ENCODE measurements around the gene CALCOCO1.
"Not testable (repeated sequence)": the region's sequence is repeated elsewhere in the genome, so short reads cannot be mapped to it uniquely, and the experiment has no call there.

The CALCOCO1 gene

DNA sequence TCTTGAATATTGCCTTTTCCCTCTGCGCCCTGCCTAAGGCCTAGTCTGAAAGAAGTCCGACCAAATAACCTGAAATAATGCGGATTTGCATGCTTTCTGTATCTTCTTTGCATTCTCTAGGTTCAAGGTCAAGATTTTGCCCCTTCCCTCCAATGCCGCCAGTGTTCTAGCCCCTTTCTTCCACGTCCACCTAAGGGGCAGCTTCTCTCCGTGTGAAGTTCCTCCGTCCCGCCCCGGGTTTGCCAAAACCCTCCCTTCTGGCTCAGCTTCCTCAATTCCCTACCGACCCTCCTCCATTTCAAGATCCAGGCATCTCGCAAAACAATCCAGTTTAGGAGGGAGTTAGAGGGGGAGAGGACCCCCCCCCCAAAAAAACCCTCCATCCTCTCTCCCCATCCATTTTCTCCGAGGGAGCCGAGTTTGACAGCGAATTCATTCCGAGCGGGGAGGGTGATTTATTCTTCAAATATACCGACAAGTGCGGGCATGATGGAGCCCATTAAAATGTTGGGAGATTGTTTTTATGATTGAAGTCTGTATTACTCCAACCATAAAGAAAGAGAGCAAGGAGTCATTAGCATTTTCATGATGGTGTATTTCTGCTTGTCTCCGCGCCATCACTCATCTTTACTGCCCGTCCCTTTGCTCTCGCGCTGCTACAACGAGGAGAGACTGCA lies 30.5 kb downstream of the CALCOCO1 start:
- DNase-seq (ENCODE audit: low read depth, low spot score): no peak

DNA sequence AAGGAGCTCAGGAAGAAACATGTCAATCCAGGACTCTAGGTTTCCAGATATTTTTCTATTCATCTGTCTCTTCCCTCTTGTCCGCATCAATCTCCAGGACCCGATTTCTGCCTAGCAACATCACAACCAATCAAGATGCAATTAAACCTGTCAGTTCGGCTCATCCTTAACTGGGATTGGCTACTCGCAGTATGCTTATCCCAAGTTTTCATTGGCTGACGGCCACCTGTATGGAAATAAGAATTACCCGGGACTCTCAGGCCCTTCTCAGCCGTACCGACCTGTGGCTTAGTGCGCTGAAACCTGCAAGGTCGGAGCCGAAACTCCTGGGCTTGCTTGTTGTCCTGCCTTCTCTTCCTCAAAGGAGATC lies 31.0 kb downstream of the CALCOCO1 start:
- peak; percentile 96 for DNase-seq (ENCODE audit: low read depth, low spot score)

DNA sequence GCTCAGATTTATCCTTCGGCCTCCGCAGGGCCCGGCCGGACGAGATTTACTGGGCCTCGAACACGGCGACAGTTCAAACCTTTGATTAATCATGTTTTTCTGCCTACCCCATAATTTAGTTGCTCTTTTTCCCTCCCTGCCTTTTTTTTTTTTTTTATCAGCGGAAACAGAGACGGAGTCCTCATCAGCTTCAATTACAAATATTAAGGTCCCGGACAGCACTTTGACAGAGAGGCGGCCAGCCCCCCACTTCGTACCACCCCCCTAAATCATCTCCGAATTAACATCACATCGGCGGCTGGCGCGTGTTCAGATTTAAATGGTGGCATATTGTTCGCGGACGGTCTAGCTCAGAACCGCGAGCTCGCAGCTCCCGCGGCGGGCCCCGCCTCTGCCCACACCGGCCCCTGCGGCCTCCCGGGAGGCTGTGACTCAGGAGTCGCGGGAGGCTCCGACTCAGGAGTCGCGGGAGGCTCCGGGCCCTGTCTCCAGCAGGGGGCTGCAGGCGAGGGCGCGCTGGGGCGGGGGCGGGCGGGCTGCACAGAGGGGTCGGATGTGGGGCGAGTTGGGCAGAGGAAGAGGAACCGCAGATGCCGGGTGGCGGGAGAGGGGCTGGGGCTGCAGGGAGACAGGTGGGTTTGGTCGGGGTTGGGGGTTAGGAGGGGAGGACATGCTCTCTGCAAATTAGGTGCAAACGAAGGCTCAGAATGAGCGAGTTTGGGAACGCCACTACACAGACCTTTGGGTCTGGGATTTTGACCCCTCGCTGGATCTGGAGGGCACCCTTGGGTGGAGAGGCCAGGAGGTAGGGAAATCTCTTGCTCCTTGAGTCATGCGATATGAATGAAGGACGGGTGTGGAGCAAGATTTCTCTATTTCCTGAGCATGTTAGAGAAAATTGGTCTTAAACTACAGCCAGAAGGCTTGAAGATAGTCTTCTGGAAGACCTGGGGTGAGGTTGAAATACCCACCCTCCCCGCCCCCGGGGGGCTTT lies 31.8 kb downstream of the CALCOCO1 start:
- no peak for DNase-seq (ENCODE audit: low read depth, low spot score)

DNA sequence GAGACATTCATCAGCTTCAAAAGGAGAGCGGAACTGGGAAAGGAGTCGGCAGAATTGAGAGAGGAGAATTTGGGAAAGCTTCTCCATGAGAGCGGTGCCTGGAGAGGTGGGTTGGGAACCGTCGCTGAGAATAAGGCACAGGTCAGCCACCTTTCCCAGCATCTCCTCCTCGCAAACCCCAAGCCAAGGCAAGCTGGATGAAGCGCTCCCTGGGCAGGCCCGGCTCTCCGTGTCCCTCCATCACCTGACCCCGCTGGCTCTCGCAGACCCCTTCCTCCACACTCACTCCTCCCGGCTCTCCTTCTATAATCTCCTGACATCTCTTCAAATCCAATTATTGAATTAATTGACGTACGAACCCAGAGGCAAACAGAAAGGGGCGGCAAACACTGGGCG lies 32.5 kb downstream of the CALCOCO1 start:
- no peak for DNase-seq (ENCODE audit: low read depth, low spot score)

DNA sequence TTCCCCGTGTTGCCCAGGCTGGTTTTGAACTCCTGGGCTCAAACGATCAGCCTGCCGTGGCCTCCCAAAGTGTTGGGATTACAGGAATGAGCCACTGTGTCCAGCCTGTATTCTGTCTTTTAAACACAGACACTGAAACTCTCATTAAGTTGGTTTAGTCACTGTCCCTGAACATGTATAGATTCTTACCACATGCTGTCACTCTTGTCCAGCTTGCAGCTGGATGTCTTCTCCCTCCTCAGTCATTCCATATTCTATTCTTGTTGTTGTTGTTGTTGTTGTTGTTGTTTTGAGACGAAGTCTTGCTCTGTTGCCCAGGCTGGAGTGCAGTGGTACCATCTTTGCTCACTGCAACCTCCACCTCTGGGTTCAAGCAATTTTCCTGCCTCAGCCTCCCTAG lies 39.1 kb downstream of the CALCOCO1 start:
- DNase-seq (ENCODE audit: low read depth, low spot score): no peak

DNA sequence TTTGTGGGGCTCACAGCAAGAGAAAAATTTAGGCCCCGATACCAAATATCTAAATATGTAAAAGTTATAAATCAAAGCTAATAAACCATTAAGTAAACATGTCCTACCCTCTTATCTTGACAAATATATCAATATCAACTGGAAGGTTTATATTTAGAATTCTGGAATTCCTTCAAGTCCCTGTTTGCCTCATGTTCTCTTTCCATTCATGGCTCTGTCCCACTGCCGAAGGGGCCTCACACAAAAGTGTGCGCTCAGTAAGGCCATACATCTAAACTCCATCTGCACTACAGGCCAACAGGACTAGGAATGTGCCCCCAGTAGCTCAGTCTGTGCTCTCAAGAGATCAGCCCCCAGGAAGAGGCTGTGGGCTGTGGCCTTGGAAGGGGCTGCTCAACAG lies 40.8 kb downstream of the CALCOCO1 start:
- no peak for DNase-seq (ENCODE audit: low read depth, low spot score)

DNA sequence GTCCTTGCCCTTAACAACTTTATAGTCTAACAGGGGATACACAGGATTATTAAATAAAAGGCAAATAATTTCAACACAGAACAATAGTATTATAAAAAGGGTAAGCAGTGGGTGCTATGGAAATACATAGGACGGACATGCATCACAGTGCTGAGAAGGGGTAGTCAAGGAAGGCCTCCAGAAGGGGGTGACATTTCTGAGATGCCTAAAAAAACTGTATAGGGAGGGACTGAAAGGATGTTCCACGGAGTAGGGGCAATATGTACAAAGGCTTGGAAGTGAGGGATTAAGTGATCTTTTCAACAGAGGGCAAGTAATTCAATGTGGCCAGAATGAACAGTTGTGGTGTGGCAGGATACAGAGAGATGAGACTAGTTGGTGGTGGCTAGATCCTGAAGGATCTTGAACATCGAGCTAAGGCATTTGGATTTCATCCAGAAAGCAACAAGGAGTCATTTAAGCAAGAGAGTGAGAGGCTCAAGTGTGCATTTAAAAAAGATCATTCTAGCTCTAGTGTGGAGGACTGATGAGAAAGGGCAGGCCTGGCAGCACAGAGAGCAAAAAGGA lies 42.5 kb downstream of the CALCOCO1 start:
- DNase-seq (ENCODE audit: low read depth, low spot score): no peak

DNA sequence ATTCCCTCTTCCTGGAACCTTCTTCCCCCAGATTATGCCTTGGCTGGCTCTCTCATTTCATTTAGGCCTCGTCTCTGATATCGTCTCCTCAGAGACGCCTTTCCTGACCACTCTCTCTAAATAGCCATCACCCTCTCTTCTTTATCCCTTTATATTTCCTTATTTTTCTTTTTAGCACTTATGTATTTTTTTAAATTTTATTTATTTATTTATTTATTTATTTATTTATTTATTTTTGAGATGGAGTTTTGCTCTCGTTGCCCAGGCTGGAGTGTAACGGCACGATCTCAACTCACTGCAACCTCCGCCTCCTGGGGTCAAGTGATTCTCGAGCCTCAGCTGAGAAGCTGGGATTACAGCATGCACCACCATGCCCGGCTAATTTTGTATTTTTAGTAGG lies 43.3 kb downstream of the CALCOCO1 start:
- DNase-seq (ENCODE audit: low read depth, low spot score): no peak

DNA sequence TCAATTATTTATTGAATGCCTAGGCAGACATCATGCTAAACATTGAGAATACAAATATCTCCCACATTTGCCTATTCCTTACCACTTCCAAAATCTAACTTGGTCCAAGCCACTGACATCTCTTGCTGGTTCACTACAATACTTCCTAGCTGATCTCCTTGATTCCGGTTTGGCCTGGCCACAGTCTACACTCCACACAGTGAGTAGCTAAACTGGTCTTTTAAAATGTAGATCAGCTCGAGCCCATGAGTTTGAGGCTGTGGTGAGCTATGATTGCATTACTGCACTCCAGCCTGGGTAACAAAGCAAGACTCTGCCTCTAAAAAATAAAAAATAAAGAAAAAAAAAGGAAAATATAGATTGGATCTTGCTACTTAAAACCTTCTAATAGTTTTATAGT lies 43.8 kb downstream of the CALCOCO1 start:
- no peak for DNase-seq (ENCODE audit: low read depth, low spot score)

DNA sequence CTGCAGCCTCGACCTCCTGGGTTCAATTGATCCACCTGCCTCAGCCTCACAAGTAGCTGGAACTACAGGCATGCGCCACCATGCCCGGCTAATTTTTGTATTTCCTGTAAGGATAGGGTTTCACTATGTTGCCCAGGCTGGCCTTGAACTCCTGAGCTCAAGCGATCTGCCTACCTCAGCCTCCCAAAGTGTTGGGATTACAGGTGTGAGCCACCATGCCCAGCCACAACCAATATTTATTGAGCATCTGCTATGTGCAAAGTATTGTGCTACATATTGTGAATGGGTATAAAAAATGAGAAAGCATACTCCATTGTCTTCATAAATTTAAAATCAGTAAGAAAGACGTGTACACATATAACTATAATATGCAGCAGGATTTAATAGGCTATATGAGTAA lies 47.2 kb downstream of the CALCOCO1 start:
- not testable (repeated sequence) for DNase-seq (ENCODE audit: low read depth, low spot score)

DNA sequence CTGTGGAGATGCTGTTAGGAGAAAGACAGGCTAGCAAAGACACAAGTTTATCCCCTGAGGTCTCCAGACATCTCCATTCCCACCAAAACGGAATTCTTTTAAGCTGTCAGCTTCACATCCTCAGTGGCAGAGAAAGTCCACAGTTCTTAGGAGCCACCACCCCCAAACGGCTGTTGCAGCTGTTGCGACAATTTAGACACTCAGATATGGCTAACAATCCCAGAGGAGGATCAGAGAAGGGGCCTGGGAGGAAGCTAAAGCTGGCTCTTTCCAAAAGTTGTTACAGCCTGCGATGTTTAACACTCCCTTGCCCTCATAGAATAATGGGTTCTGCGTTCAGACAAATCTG lies 49.5 kb downstream of the CALCOCO1 start:
- no peak for DNase-seq (ENCODE audit: low read depth, low spot score)

DNA sequence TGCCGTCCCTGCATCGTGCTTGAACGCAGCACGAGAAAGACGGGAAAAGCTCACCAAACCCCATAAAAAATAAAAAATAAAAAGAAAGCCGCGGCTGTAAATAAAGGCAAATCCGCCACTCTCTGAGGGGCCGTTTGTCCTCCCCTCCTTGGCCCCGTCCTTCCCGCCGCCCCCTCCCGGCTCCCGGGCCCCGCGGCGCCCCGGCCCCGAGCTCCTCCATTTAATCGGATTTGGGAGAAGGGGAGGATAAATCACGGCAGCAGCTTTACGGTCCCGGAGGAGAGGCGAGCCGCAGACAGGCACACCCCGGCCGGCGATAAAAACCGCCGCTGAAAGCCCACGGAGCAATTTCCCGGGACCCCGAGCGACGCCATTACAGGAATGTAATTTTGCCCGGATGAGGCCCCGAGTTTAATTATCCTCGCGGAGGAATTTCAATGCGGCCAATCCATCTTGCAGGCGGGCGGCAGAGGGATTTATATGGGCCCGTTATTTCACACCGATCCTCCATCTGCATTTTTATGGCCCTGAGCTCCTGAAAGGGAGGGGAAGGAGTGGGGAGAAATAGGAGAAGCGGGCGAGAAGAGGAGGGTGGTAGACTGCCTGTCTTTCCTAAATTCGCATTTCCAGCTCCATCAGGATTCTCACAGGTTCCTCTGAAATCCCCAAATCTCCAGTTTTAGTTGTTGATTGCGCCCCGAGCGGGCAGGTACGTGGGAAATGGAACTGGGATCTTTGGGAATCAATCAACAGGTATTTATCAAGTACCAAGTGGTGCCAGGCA lies 50.0 kb downstream of the CALCOCO1 start:
- no peak for DNase-seq (ENCODE audit: low read depth, low spot score)

DNA sequence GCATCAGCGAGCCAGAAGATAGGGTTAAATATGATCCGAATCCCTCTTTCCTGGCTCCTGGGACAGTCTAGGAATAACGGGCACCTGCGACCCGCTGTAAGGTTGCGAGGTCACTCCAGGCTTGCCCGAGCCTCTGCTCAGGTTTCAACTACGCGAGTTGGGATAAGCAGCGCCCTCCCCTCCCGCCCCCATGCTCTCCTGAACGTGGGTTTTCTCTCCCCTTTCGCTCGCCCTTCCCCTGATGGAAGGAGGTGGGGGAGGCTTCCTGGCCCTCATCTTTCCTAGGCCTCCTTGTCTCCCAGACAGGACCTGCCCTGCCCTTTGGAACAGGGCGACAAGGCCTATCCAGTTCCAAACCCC lies 50.6 kb downstream of the CALCOCO1 start:
- no peak for DNase-seq (ENCODE audit: low read depth, low spot score)

DNA sequence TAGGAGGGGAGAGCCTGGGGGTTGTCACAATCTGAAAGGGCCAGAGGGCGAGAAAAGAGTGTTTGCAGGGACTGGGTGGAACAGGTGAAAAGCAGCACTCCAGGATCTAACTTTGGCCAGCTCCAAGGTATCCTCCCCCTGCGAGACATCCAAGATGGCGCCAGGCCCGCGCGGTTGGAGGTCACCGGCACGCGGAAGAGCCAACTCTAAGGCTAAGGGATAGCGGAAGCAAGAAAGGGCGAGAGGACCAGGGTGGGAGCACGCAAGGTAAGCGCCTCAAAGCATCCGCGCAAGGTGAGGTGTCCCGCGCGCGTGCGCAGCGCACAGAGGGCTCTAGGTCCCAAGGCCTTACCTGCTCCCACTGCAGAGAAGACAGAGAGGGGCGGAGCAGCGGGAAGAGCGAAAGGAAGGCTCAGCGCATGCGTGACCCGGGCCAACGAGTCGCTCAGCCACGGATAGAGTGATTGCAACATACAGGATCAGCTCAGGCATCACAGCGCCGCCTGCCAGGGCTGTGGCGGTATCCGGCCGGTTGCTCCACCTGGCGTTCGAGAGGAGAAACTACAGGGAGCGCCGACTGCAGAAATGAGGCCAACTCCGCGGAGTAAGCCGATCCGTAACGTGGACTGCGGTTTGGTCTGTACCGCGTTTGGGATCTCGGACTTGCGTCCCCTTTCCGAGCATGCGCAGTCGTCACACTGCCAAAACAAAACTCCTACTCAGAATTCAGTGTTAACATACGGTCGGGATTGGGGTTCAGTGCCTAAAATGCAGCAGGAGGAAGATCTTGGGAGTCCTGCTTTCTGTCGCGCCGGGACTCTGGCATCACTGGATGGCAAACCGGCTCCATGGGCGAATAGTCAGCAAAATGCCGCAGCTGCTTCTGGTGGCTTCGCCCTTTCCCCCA lies 51.3 kb downstream of the CALCOCO1 start, which contains the start of gene ATP5MC2:
TSS of gene ATP5MC2 (minus strand) at position 383 of the 907 bp plus-strand sequence. CDS start 3,469 bp downstream, outside the sequence.
- DNase-seq (ENCODE audit: low read depth, low spot score): peak; percentile 93

DNA sequence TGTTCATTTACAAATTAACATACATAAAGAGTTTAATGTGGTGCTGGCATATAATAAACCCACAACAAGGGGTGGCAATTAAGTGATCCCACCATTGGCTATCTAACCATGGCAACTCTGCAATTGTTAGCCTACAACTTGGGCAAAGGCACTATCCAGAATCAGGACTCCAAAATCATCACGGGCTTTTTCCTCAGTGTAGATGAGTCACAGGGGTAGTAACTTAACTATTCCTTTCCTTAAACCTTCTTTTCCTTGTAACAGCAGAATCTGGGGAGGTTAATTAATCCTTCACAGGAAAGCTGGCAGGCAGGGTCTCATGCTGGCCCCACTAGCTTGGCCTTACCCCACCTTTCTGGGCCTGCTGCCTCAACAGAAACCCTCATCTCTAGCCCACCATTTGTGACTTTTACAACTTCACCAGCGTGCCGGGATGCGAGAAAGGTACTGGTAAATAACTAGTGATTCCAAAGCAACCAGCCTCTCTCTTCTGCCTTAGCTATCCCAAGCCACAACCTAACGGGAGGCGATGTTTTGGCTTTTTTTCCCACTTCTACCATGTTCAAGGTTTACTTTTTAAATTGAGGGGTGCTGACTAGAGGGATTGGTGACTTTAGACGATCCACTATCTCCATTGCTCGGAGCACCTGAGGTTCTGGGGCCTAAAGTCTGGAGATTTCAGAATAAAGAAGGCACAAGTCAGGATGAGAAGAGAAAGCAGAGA lies 52.1 kb downstream of the CALCOCO1 start:
- DNase-seq (ENCODE audit: low read depth, low spot score): no peak

DNA sequence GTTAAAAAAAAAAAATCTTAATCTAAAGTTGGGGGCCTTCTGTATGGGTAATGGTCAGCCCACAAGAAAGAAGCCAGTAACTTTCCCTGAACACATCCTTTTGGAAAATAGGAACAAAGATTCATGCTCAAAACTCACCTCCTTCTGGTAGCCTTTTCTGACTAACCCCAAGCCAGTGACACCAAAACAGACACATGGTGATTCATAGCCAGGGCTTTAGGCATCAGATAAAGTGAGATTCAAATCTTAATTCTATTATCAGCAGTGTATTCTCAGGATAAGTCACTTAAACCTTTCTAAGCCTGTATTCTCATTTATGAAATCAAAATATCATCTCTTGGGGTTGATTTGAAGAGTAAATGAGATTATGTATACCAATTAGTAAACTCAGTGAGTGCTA lies 56.3 kb downstream of the CALCOCO1 start:
- DNase-seq (ENCODE audit: low read depth, low spot score): no peak

DNA sequence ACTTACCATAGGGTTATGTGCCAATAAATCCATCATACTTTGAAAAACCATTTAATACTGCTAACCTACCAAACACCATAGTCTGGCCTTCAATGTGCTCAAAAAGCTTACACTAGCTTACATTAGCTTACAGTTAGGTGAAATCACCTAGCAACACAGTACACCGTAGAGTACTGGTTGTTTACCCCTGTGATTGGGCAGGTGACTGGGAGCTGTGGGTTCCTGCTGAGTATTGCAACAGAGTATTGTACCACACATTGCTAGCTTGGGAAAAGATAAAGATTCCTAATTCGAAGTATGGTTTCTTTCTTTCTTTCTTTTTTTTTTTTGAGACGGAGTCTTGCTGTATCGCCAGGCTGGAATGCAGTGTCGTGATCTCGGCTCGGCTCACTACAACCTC lies 56.9 kb downstream of the CALCOCO1 start:
- DNase-seq (ENCODE audit: low read depth, low spot score): no peak

DNA sequence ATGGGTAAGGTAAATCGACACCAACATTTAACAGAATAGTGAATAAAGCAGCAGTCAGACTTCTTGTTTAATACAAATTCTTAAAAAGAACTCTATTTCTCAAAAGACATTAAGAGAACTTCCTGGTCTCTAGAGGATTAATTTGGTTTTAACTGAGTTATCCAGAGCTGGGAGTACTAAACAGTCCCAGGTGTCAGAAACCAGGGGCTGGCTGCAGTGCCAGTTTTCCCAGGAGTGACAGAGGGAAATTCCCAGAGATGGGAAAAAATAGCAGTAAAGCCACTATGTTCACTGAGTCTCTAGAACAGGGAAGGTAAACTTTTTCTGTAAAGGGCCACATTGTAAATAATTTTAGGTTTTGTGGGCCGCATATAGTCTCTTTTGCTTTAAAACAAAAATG lies 60.2 kb downstream of the CALCOCO1 start:
- DNase-seq (ENCODE audit: low read depth, low spot score): no peak

DNA sequence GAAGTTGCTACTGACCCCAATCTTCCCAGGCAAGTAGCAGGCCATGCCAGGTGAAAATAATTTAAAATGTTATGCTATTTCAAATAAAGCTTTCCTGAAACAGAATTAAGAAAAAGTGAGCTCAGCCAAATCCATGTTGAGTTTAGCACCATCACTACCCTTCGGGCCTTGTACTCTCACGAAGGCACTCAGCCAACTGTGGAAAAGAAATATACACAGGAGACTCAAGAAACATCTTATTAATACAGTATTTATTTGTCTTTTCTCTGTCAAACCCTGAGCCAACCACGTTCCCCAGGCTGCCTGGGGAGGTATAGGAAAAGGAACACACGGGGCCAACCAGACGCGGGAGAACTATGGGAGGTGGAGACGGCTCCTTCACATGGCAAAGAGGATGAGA lies 62.3 kb downstream of the CALCOCO1 start:
- no peak for DNase-seq (ENCODE audit: low read depth, low spot score)

DNA sequence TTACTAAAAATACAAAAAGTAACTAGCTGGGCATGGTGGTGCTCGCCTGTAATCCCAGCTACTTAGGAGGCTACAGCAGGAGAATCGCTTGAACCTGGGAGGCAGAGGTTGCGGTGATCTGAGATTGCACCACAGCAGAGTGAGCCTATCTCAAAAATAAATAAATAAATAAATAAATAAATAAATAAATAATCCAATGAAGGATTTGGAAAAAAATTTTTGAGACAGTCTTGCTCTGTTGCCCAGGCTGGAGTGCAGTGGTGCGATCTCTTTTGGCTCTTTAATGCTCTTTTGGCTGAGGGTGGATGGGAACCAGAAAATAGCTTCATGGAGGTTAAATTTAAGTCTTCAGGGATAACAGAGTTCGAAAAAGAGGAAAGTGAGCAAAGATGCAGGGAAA lies 63.1 kb downstream of the CALCOCO1 start:
- DNase-seq (ENCODE audit: low read depth, low spot score): no peak
